NCI-H2196 (cell line): ENCODE results near the gene TMEM63A.
A peak's percentile ranks its signal among the peaks of the same experiment; 100 is the strongest.
"Not testable (repeated sequence)": the region's sequence is repeated elsewhere in the genome, so short reads cannot be mapped to it uniquely, and the experiment has no call there.

Source experiments
- DNase-seq: peaks from one replicate; lab custom pipeline; 2025; ENCODE audit not compliant: unreplicated experiment; lab: John Stamatoyannopoulos, UW

The TMEM63A gene

GRCh38 chr1:225846331-225847310 is 35.6 kb downstream of the TMEM63A start:
- no peak for DNase-seq

GRCh38 chr1:225845571-225846259 is 36.5 kb downstream of the TMEM63A start:
- DNase-seq: peak; percentile 86

- DNase-seq: no peak
Measured at GRCh38 chr1:225845097-225845496, 37.1 kb downstream of the TMEM63A start.

GRCh38 chr1:225844236-225845061 is 37.7 kb downstream of the TMEM63A start:
- DNase-seq: no peak

- DNase-seq: no peak
Measured at GRCh38 chr1:225843426-225843795, 38.8 kb downstream of the TMEM63A start.

- DNase-seq: no peak
Measured at GRCh38 chr1:225842788-225843425, 39.3 kb downstream of the TMEM63A start.

- no peak for DNase-seq
Measured at GRCh38 chr1:225842074-225842473, 40.1 kb downstream of the TMEM63A start.

GRCh38 chr1:225840713-225841112 is 41.5 kb downstream of the TMEM63A start:
- DNase-seq: no peak

- no peak for DNase-seq
Measured at GRCh38 chr1:225840223-225840610, 42.0 kb downstream of the TMEM63A start.

GRCh38 chr1:225838793-225839192 is 43.4 kb downstream of the TMEM63A start:
- no peak for DNase-seq

- not testable (repeated sequence) for DNase-seq
Measured at GRCh38 chr1:225836296-225836695, 45.9 kb downstream of the TMEM63A start.

- peak; percentile 58 for DNase-seq
Measured at GRCh38 chr1:225835856-225836255, 46.3 kb downstream of the TMEM63A start.

GRCh38 chr1:225834417-225835329 is 47.5 kb downstream of the TMEM63A start:
- DNase-seq: peak; percentile 70

GRCh38 chr1:225830841-225831240 is 51.3 kb downstream of the TMEM63A start:
- no peak for DNase-seq

GRCh38 chr1:225828706-225829345 is 53.4 kb downstream of the TMEM63A start:
- no peak for DNase-seq

GRCh38 chr1:225827076-225827475 is 55.1 kb downstream of the TMEM63A start:
- no peak for DNase-seq

- DNase-seq: no peak
Measured at GRCh38 chr1:225825607-225826007, 56.6 kb downstream of the TMEM63A start.

GRCh38 chr1:225825078-225825477 is 57.1 kb downstream of the TMEM63A start:
- peak; percentile 61 for DNase-seq

GRCh38 chr1:225824533-225824941 is 57.6 kb downstream of the TMEM63A start:
- DNase-seq: peak; percentile 65
